ENCODE measurements around the gene DOC2A. TPM values are rescaled to one million over a fixed set of nuclear protein-coding genes. Genes with fewer than 3 reads are reported as not detected.
A peak's percentile ranks its signal among the peaks of the same experiment; 100 is the strongest.
"Not testable (repeated sequence)": the region's sequence is repeated elsewhere in the genome, so short reads cannot be mapped to it uniquely, and the experiment has no call there.

Gene DOC2A
- total RNA-seq (2014; rRNA removed; shearing (Covaris generic)): 1.1 TPM in 1 of 2 replicates, not detected in the other

- no peak for DNase-seq (ENCODE audit: low read depth)
These were observed at the start of gene DOC2A for GRCh38 chr16:30010844-30011713. TSS of gene DOC2A (minus strand) at chr16:30011027. CDS start at chr16:30010222, 805 bp downstream.

- DNase-seq (ENCODE audit: low read depth): no peak
These were observed 49.5 kb upstream of the DOC2A start for GRCh38 chr16:30060346-30060745.

- DNase-seq (ENCODE audit: low read depth): no peak
These were observed 44.2 kb upstream of the DOC2A start for GRCh38 chr16:30054959-30055553.

DNA sequence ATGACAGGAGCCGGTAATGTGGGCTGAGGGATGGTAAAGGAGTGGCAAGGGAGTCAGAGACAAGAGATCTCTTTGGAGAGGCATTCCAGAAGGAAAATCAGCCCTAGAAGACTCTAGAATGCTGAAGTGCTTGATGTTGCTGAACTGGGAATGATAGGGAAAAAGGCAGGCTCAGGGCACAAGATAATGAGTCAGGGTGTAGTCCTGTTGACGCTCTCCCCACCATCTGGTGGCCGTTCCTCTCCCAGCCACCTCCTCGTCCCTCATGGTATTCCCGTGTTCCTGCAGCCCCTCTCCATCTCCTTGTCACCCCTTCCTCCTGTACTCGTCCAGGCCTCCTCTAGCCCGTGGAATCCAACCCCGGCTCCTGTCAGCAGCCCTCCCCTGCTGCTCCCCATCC is 43.6 kb upstream of the DOC2A start:
- DNase-seq (ENCODE audit: low read depth): no peak

- peak; percentile 88 for DNase-seq (ENCODE audit: low read depth)
These were observed 42.7 kb upstream of the DOC2A start for GRCh38 chr16:30053376-30054015.

GRCh38 chr16:30052671-30053372 is 42.0 kb upstream of the DOC2A start:
- DNase-seq (ENCODE audit: low read depth): peak; percentile 92

- peak; percentile 80 for DNase-seq (ENCODE audit: low read depth)
These were observed 40.7 kb upstream of the DOC2A start for GRCh38 chr16:30051518-30051917.

- DNase-seq (ENCODE audit: low read depth): no peak
These were observed 39.0 kb upstream of the DOC2A start for GRCh38 chr16:30049871-30050270.

- no peak for DNase-seq (ENCODE audit: low read depth)
These were observed 35.8 kb upstream of the DOC2A start for GRCh38 chr16:30046588-30046987.

DNA sequence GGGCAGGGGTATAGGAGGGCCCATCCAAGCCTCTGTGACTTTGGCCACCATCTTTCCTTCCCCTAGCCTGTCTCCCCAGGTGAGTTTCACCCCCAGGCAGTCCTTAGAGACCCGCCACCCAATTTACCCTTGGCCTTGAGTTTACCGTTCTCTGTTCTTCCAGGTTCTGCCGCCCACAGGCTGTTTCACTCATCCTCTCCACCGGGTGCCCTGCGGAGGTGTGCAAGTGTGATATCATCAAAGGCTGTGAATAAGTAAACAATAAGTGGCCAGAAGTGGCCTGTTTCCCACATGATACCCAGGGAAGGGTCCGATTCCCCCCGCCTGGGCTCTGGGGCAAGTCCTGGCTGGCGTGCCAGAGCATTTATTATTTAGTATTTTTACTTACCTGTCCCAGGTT is 35.4 kb upstream of the DOC2A start:
- no peak for DNase-seq (ENCODE audit: low read depth)

DNA sequence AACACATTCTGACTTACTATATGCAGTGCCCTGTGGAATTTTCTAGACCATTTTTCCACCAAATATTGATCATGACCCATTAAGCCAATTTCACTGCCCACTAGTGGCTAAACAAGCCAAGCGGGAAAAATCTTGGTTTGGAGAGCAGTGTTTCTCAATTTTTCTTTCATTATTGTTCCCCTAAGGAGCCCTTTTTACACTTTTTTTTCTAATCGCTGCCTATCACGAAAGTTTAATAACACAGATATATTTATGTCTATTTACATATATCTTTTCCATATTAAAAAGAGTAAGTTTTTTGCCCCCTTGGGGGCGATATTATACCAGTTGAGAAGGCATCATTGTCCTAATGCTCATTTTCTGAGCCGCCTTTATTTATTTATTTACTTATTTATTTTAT is 31.0 kb upstream of the DOC2A start:
- peak; percentile 41 for DNase-seq (ENCODE audit: low read depth)

- not testable (repeated sequence) for DNase-seq (ENCODE audit: low read depth)
These were observed 29.9 kb upstream of the DOC2A start for GRCh38 chr16:30040690-30041089.

- DNase-seq (ENCODE audit: low read depth): no peak
These were observed 29.4 kb upstream of the DOC2A start for GRCh38 chr16:30040221-30040620.

GRCh38 chr16:30033270-30033669 is 22.4 kb upstream of the DOC2A start:
- peak; percentile 63 for DNase-seq (ENCODE audit: low read depth)

DNA sequence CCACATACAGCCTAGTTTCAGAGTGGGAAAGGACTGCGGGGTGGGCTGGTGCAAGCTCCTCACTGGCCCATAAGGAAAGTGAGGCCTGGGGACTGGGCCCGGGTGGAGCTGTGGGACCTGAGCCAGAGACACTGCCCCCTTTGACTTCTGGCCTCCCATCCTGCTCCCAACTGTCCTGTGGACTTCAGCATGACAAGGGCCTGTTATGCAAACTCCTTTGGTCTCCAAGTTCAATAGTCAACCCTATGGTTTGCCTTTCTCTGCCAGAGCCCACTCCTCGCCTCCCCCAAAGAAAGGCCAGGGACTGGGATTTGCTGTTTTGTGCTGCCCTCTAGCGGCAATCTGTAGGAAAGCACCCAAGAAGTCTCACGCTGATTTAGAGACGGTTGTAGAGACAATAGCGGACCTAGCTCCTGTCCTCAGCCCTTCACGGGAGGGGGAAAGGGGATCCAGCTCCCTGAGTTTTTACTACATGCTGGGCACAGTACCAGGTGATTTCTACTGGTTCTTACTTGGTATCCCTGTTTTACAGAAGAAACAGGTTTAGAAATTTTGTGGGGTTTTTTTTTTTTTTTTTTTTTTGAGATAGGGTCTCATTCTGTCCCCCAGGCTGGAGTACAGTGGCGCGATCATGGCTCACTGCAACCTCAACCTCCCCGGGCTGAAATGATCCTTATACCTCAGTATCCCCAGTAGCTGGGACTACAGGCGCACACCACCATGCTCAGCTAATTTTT is 21.4 kb upstream of the DOC2A start:
- peak; percentile 64 for DNase-seq (ENCODE audit: low read depth)

GRCh38 chr16:30031477-30031918 is 20.7 kb upstream of the DOC2A start:
- no peak for DNase-seq (ENCODE audit: low read depth)

GRCh38 chr16:30030841-30031413 is 20.1 kb upstream of the DOC2A start, which contains the start of gene TLCD3B:
TSS of gene TLCD3B (minus strand) at chr16:30031271. CDS start at chr16:30030527, 744 bp downstream.
- DNase-seq (ENCODE audit: low read depth): no peak

GRCh38 chr16:30030011-30030685 is 19.3 kb upstream of the DOC2A start:
- no peak for DNase-seq (ENCODE audit: low read depth)

- DNase-seq (ENCODE audit: low read depth): peak; percentile 34
These were observed 17.7 kb upstream of the DOC2A start for GRCh38 chr16:30028438-30029076.

Data from RPMI7951 (cell line).